H9 (cell line): ENCODE results near the gene PCBP2. TPM values are rescaled to one million over a fixed set of nuclear protein-coding genes. Genes with fewer than 3 reads are reported as not detected.
A peak's percentile ranks its signal among the peaks of the same experiment; 100 is the strongest.

Source experiments
- DNase-seq: peaks from one replicate; pipeline ENCODE4 v3.0.0-alpha.2; 2017
- H2AFZ ChIP-seq: one replicate; pipeline ENCODE4 v1.6.1; 2013; ENCODE audit warnings: mild to moderate bottlenecking, low read length, control low read depth, moderate library complexity
- H2AK5ac ChIP-seq: 2 replicates; pipeline ENCODE4 v1.6.1; 2013; ENCODE audit warnings: low read length, control low read depth, mixed read lengths; ENCODE audit not compliant: insufficient read length
- H2BK120ac ChIP-seq: one replicate; pipeline ENCODE4 v1.6.1; 2013; ENCODE audit warnings: low read depth, mild to moderate bottlenecking, low read length, control low read depth, inconsistent platforms; ENCODE audit not compliant: poor library complexity, severe bottlenecking
- H2BK12ac ChIP-seq: 2 replicates; pipeline ENCODE4 v1.6.1; 2013; ENCODE audit warnings: low read length, control low read depth, mixed read lengths, low read depth; ENCODE audit not compliant: insufficient read length
- H2BK15ac ChIP-seq: 2 replicates; pipeline ENCODE4 v1.6.1; 2013; ENCODE audit warnings: low read depth, low read length, control low read depth
- H2BK20ac ChIP-seq: one replicate; pipeline ENCODE4 v1.6.1; 2013; ENCODE audit warnings: low read depth, mild to moderate bottlenecking, low read length, control low read depth, inconsistent platforms; ENCODE audit not compliant: poor library complexity, severe bottlenecking
- H2BK5ac ChIP-seq: 2 replicates; pipeline ENCODE4 v1.6.1; 2013; ENCODE audit warnings: low read length, control low read depth, mixed read lengths; ENCODE audit not compliant: insufficient read length
- H3K14ac ChIP-seq: 2 replicates; pipeline ENCODE4 v1.6.1; 2013; ENCODE audit warnings: low read length, control low read depth; ENCODE audit not compliant: insufficient read depth
- H3K18ac ChIP-seq: 2 replicates; pipeline ENCODE4 v1.6.1; 2013; ENCODE audit warnings: low read depth, mild to moderate bottlenecking, mixed read lengths, low read length, control low read depth; ENCODE audit not compliant: insufficient read length
- H3K23ac ChIP-seq: 2 replicates; pipeline ENCODE4 v1.6.1; 2013; ENCODE audit warnings: low read length, control low read depth, mixed read lengths, low read depth; ENCODE audit not compliant: insufficient read length
- H3K23me2 ChIP-seq: 2 replicates; pipeline ENCODE4 v1.6.1; 2013; ENCODE audit warnings: low read depth, mild to moderate bottlenecking, mixed read lengths, low read length, control low read depth; ENCODE audit not compliant: insufficient read length, poor library complexity, severe bottlenecking
- H3K27ac ChIP-seq: 2 replicates; pipeline ENCODE4 v1.5.1; 2013; ENCODE audit warnings: low read length, control low read depth, mixed read lengths, low read depth; ENCODE audit not compliant: insufficient read length
- H3K27me3 ChIP-seq: 2 replicates; pipeline ENCODE4 v1.6.1; 2013; ENCODE audit warnings: low read length, control low read depth, inconsistent platforms; ENCODE audit not compliant: insufficient read depth
- H3K4ac ChIP-seq: 2 replicates; pipeline ENCODE4 v1.6.1; 2013; ENCODE audit warnings: low read depth, mild to moderate bottlenecking, control low read depth, inconsistent platforms, low read length, moderate library complexity
- H3K4me1 ChIP-seq: 2 replicates; pipeline ENCODE4 v1.6.1; 2013; ENCODE audit warnings: low read length, control low read depth, inconsistent platforms; ENCODE audit not compliant: insufficient read depth
- H3K4me2 ChIP-seq: 2 replicates; pipeline ENCODE4 v1.6.1; 2013; ENCODE audit warnings: low read length, control low read depth, mixed read lengths; ENCODE audit not compliant: insufficient read length, insufficient read depth
- H3K56ac ChIP-seq: 2 replicates; pipeline ENCODE4 v1.6.1; 2013; ENCODE audit warnings: low read depth, mild to moderate bottlenecking, mixed read lengths, low read length, control low read depth; ENCODE audit not compliant: insufficient read length
- H3K79me1 ChIP-seq: 2 replicates; pipeline ENCODE4 v1.6.1; 2013; ENCODE audit warnings: low read depth, mild to moderate bottlenecking, moderate library complexity, low read length, control low read depth, inconsistent platforms; ENCODE audit not compliant: insufficient read depth, poor library complexity, severe bottlenecking
- H3K79me2 ChIP-seq: 2 replicates; pipeline ENCODE4 v1.6.1; 2013; ENCODE audit warnings: low read length, control low read depth, inconsistent platforms; ENCODE audit not compliant: insufficient read depth
- H3K9ac ChIP-seq: 2 replicates; pipeline ENCODE4 v1.6.1; 2013; ENCODE audit warnings: low read length, control low read depth, mixed read lengths; ENCODE audit not compliant: insufficient read length; ENCODE audit errors: extremely low read depth
- H3K9me3 ChIP-seq: one replicate; pipeline ENCODE4 v1.6.1; 2013; ENCODE audit warnings: low read depth, low read length, inconsistent platforms; ENCODE audit not compliant: control insufficient read depth
- H3T11ph ChIP-seq: one replicate; pipeline ENCODE4 v1.6.1; 2013; ENCODE audit warnings: mild to moderate bottlenecking, low read length, control low read depth, inconsistent platforms
- H4K20me1 ChIP-seq: one replicate; pipeline ENCODE4 v1.6.1; 2013; ENCODE audit not compliant: control insufficient read depth, insufficient read length, insufficient read depth
- H4K5ac ChIP-seq: 2 replicates; pipeline ENCODE4 v1.6.1; 2013; ENCODE audit warnings: low read depth, mild to moderate bottlenecking, mixed read lengths, low read length, control low read depth; ENCODE audit not compliant: insufficient read length
- H4K8ac ChIP-seq: replicated peaks from 2 replicates; pipeline ENCODE4 v1.6.1; 2013; ENCODE audit warnings: low read length, control low read depth, mixed read lengths, low read depth; ENCODE audit not compliant: insufficient read length
- H4K91ac ChIP-seq: 2 replicates; pipeline ENCODE4 v1.6.1; 2013; ENCODE audit warnings: low read depth, mild to moderate bottlenecking, moderate library complexity, mixed read lengths, low read length, control low read depth; ENCODE audit not compliant: insufficient read length
- H3K27ac Mint-ChIP-seq, 3 experiments: 2 replicates in 2 of 3; 3 replicates in 1 of 3; pipeline ENCODE4 v1.8.0; 2020 to 2021; ENCODE audit warnings: mixed read lengths in 3 of 3, mild to moderate bottlenecking in 1 of 3, moderate library complexity in 1 of 3
- H3K27me3 Mint-ChIP-seq: 2 replicates; pipeline ENCODE4 v1.8.0; 2021; ENCODE audit warnings: low read depth, mild to moderate bottlenecking, moderate library complexity, mixed read lengths
- H3K36me3 Mint-ChIP-seq, 3 experiments: 2 replicates in 2 of 3; 3 replicates in 1 of 3; pipeline ENCODE4 v1.8.0; 2020 to 2021; ENCODE audit warnings: low read depth in 3 of 3, mixed read lengths in 3 of 3; ENCODE audit not compliant: insufficient read depth in 1 of 3
- H3K4me1 Mint-ChIP-seq, 2 experiments: 2 replicates each; pipeline ENCODE4 v1.8.0; 2020; ENCODE audit warnings: mixed read lengths in 2 of 2
- H3K4me3 Mint-ChIP-seq, 2 experiments: 2 replicates in 1 of 2; 3 replicates in 1 of 2; pipeline ENCODE4 v1.8.0; 2020 to 2021; ENCODE audit warnings: mild to moderate bottlenecking in 2 of 2, mixed read lengths in 2 of 2, moderate library complexity in 1 of 2
- H3K9me3 Mint-ChIP-seq, 2 experiments: 2 replicates in 1 of 2; 3 replicates in 1 of 2; pipeline ENCODE4 v1.8.0; 2020; ENCODE audit warnings: mild to moderate bottlenecking in 2 of 2, mixed read lengths in 2 of 2, moderate library complexity in 1 of 2
- CTCF ChIP-seq: fragments of 200-600 bp; sonication (generic); conservative IDR thresholded peaks from 3 replicates; pipeline ENCODE4 v1.8.0; 2021; ENCODE audit warnings: antibody characterized with exemption, mild to moderate bottlenecking
- WGBS: extraction: QIAGEN DNeasy Blood & Tissue Kit; methylation state at CpG from one replicate; pipeline ENCODE4 v1.1.7; 2013; ENCODE audit warnings: missing lambda C conversion rate, low lambda C conversion rate, mixed read lengths; ENCODE audit not compliant: insufficient read length; ENCODE audit errors: extremely low coverage; 5-methylcytosine and 5-hydroxymethylcytosine counted together
- total RNA-seq: library from RNA; stranded (reverse); gene quantifications from 2 replicates; pipeline ENCODE4 v1.2.1, GENCODE V29; 2021

The PCBP2 gene
- total RNA-seq, 1 experiment from 2014 or later = 1,207 TPM

GRCh38 chr12:53501615-53502181 lies 49.8 kb downstream of the PCBP2 start:
- Histone ChIP-seq H3K18ac (no peak overlapping the region), H2AK5ac (no peak overlapping the region), H3T11ph (no peak overlapping the region), H2AFZ (no peak overlapping the region), H4K91ac (no peak overlapping the region), H3K9me3 (no peaks in the 10 kb centered on the region), H3K9ac (peak overlapping the region; percentile 27), H3K27ac (no peak overlapping the region), H2BK120ac (no peak overlapping the region), H2BK15ac (no peak overlapping the region), H3K14ac (no peak overlapping the region), H2BK12ac (no peak overlapping the region), H3K27me3 (no peaks in the 10 kb centered on the region), H4K20me1 (no peaks in the 10 kb centered on the region), H4K5ac (no peak overlapping the region), H3K23ac (no peak overlapping the region), H3K4me1 (peaks cover 6% of the 10 kb centered on the region; the same call in 1 of the 2 replicates), H3K4ac (no peak overlapping the region), H3K79me2 (no peaks in the 10 kb centered on the region; the same call in 1 of the 2 replicates), H3K56ac (no peak overlapping the region), H4K8ac (no peak overlapping the region), H3K4me2 (peak overlapping the region; percentile 59), H2BK5ac (no peak overlapping the region), H3K23me2 (peaks cover 20% of the 10 kb centered on the region), H3K79me1 (peaks cover 7% of the 10 kb centered on the region), H2BK20ac (no peak overlapping the region)
- H3K4me3 Mint-ChIP-seq = peak overlapping the region; percentile 86 to 90
- H3K27ac Mint-ChIP-seq = peak overlapping the region in 2 of 3 experiments; percentile 94 to 98; a peak in 6 of 7 replicates
- no CpG with 5 or more reads among the region's 10 CpGs for WGBS
- H3K9me3 Mint-ChIP-seq = no peaks in the 10 kb centered on the region
- no peak for DNase-seq
- no peak for TF ChIP-seq CTCF
- peaks cover 31 to 36% of the 10 kb centered on the region in 2 experiments for H3K4me1 Mint-ChIP-seq
- H3K36me3 Mint-ChIP-seq = peaks cover 19 to 43% (median 26%) of the 10 kb centered on the region in 3 experiments
- H3K27me3 Mint-ChIP-seq = no peaks in the 10 kb centered on the region
